ENCODE measurements around the gene HIVEP3.

HIVEP3 gene

GRCh38 chr1:41540886-41541591, 377.7 kb downstream of the HIVEP3 start:
- no peak for DNase-seq

GRCh38 chr1:41539999-41540398, 378.7 kb downstream of the HIVEP3 start:
- no peak for DNase-seq

- no peak for DNase-seq
Observed at GRCh38 chr1:41539418-41539805, 379.3 kb downstream of the HIVEP3 start.

GRCh38 chr1:41538741-41539417, 379.8 kb downstream of the HIVEP3 start:
- DNase-seq: no peak

- DNase-seq: peak; percentile 24 to 89 (median 74)
Observed at GRCh38 chr1:41537788-41538351, 380.9 kb downstream of the HIVEP3 start.

- peak in 1 of 3 experiments; percentile 23 for DNase-seq
Observed at GRCh38 chr1:41537251-41537650, 381.5 kb downstream of the HIVEP3 start.

- no peak for DNase-seq
Observed at GRCh38 chr1:41536361-41536802, 382.3 kb downstream of the HIVEP3 start.

GRCh38 chr1:41535716-41536115, 383.0 kb downstream of the HIVEP3 start:
- DNase-seq: no peak

GRCh38 chr1:41535276-41535675, 383.4 kb downstream of the HIVEP3 start:
- DNase-seq: no peak

- DNase-seq: no peak
Observed at GRCh38 chr1:41534181-41535076, 384.3 kb downstream of the HIVEP3 start.

- DNase-seq: no peak
Observed at GRCh38 chr1:41533731-41534080, 385.0 kb downstream of the HIVEP3 start.

GRCh38 chr1:41533016-41533730, 385.5 kb downstream of the HIVEP3 start:
- no peak for DNase-seq

- DNase-seq: no peak
Observed at GRCh38 chr1:41532206-41532975, 386.3 kb downstream of the HIVEP3 start.

- DNase-seq: no peak
Observed at GRCh38 chr1:41530411-41530810, 388.3 kb downstream of the HIVEP3 start.

GRCh38 chr1:41529621-41530395, 388.9 kb downstream of the HIVEP3 start:
- no peak for DNase-seq

GRCh38 chr1:41528726-41529605, 389.8 kb downstream of the HIVEP3 start:
- DNase-seq: no peak

- no peak for DNase-seq
Observed at GRCh38 chr1:41528106-41528505, 390.6 kb downstream of the HIVEP3 start.

- no peak for DNase-seq
Observed at GRCh38 chr1:41526956-41527561, 391.7 kb downstream of the HIVEP3 start.

GRCh38 chr1:41525891-41526587, 392.7 kb downstream of the HIVEP3 start:
- no peak for DNase-seq

Data from NCI-H1417 (cell line).